ENCODE data around the gene ZNF630.
"Not testable (repeated sequence)": the region's sequence is repeated elsewhere in the genome, so short reads cannot be mapped to it uniquely, and the experiment has no call there.

ZNF630 gene

GRCh38 chrX:48059296-48059639, 12.2 kb downstream of the ZNF630 start:
- Mint-ChIP-seq H3K36me3 (ENCODE audit: insufficient read depth) (peaks cover 10% of the 10 kb centered on the region), H3K27ac (no peak overlapping the region), H3K4me1 (ENCODE audit: low read depth in 2 of 2) (no peaks in the 10 kb centered on the region), H3K27me3 (no peaks in the 10 kb centered on the region), H3K9me3 (no peaks in the 10 kb centered on the region), H3K4me3 (no peak overlapping the region)
- ATAC-seq (replicated peaks): no peak
- no peak for DNase-seq

DNA sequence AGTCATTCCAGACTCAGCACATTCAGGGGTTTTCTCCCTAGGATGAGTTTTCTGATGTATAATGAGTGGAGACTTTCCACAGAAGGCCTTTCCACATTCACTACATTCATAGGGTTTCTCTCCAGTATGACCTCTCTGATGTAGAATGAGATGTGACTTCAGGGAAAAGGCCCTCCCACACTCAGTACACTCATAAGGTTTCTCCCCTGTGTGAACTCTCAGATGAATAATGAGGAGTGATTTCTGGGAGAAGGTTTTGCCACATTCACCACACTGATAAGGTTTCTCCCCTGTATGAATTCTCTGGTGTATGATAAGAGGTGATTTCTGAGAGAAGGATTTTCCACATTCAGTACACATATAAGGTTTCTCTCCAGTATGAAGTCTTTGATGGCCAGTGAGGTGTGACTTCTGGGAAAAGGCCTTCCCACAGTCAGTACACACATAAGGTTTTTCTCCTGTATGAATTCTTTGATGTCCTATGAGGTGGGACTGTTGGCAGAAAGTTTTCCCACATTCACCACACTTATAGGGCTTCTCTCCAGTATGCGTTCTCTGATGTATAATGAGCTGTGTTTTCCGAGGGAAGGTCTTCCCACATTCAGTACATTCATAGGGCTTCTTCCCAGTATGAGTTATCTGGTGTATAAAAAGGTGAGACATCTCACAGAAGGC, 12.7 kb downstream of the ZNF630 start:
- Mint-ChIP-seq H3K27ac (no peak overlapping the region), H3K9me3 (no peaks in the 10 kb centered on the region), H3K4me3 (no peak overlapping the region), H3K4me1 (ENCODE audit: low read depth in 2 of 2) (no peaks in the 10 kb centered on the region), H3K36me3 (ENCODE audit: insufficient read depth) (peaks cover 10% of the 10 kb centered on the region), H3K27me3 (no peaks in the 10 kb centered on the region)
- ATAC-seq (replicated peaks) (no peak), DNase-seq (no peak)

- H3K4me1 Mint-ChIP-seq (ENCODE audit: low read depth in 2 of 2): no peaks in the 10 kb centered on the region
- no peak for DNase-seq
- ATAC-seq (replicated peaks): no peak
- no peaks in the 10 kb centered on the region for H3K36me3 Mint-ChIP-seq (ENCODE audit: insufficient read depth)
- H3K4me3 Mint-ChIP-seq: no peak overlapping the region
- no peaks in the 10 kb centered on the region for H3K9me3 Mint-ChIP-seq
- no peaks in the 10 kb centered on the region for H3K27me3 Mint-ChIP-seq
- H3K27ac Mint-ChIP-seq: no peak overlapping the region
These were observed 24.6 kb downstream of the ZNF630 start for GRCh38 chrX:48046846-48047245.

GRCh38 chrX:48045410-48046311, 25.8 kb downstream of the ZNF630 start:
- Mint-ChIP-seq H3K27me3 (no peaks in the 10 kb centered on the region), H3K27ac (no peak overlapping the region), H3K36me3 (ENCODE audit: insufficient read depth) (no peaks in the 10 kb centered on the region), H3K4me1 (ENCODE audit: low read depth in 2 of 2) (no peaks in the 10 kb centered on the region), H3K9me3 (no peaks in the 10 kb centered on the region), H3K4me3 (no peak overlapping the region)
- no peak for DNase-seq
- ATAC-seq (replicated peaks): no peak

GRCh38 chrX:48043056-48043455, 28.4 kb downstream of the ZNF630 start:
- Mint-ChIP-seq H3K4me3 (no peak overlapping the region), H3K27ac (no peak overlapping the region), H3K4me1 (ENCODE audit: low read depth in 2 of 2) (no peaks in the 10 kb centered on the region), H3K9me3 (no peaks in the 10 kb centered on the region), H3K27me3 (no peaks in the 10 kb centered on the region), H3K36me3 (ENCODE audit: insufficient read depth) (no peaks in the 10 kb centered on the region)
- DNase-seq (no peak), ATAC-seq (replicated peaks) (no peak)

DNA sequence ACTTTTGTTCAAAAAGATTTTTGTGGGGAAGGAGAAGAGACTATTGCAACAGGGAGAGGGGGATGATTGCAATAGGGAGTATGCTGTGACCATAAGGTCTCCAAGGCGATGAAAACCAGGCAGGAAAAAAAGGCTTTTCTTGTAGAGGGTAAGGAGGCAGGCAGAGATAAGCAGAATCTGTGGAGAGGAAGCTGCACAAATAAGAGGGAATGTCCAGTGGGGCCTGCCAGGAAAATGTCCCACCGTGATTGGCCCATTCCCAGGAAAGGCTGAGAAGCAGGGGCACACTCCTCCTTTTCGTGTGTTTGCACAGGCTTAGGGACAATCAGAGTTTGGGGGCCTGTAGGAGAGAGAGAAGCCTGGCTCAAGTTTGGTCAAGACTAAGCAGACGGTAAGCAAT, 35.5 kb downstream of the ZNF630 start:
- no peak for ATAC-seq (replicated peaks)
- no peaks in the 10 kb centered on the region for H3K9me3 Mint-ChIP-seq
- H3K4me3 Mint-ChIP-seq: no peak overlapping the region

DNA sequence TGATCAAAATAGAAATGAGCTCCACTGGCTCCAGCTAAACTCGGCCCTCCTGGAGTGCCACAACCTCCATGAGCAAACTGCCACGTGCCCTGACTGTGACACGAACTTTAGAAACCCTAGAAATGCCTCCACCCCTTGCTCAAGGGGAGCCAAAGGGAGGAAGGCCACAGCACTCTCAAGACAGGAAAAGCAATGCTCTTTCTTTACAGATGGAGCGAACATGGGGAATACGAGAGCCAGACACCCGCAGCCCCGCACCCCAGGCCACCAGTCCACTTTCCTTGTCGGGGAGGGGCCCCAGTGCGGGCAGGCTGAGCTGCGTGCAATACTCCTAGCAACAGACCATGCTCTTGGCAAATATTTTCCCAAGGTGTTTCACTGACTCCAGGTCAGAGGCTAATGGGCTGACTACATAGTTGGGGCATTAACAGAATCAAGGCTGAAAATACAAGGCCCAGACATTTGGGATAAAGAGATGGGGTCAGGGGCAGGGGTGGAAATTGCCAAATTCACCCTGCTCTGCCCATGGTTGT, 40.7 kb downstream of the ZNF630 start:
- H3K27ac Mint-ChIP-seq; H3K27me3 Mint-ChIP-seq; DNase-seq; H3K4me3 Mint-ChIP-seq; H3K9me3 Mint-ChIP-seq; H3K4me1 Mint-ChIP-seq (ENCODE audit: low read depth in 2 of 2); ATAC-seq (replicated peaks); H3K36me3 Mint-ChIP-seq (ENCODE audit: insufficient read depth): not testable (repeated sequence)

More for the DNA sequence above, 35.5 kb downstream of the ZNF630 start:
- DNase-seq: no peak
- H3K36me3 Mint-ChIP-seq (ENCODE audit: insufficient read depth): no peaks in the 10 kb centered on the region
- H3K4me1 Mint-ChIP-seq (ENCODE audit: low read depth in 2 of 2): no peaks in the 10 kb centered on the region
- H3K27ac Mint-ChIP-seq: no peak overlapping the region
- no peaks in the 10 kb centered on the region for H3K27me3 Mint-ChIP-seq

DNA sequence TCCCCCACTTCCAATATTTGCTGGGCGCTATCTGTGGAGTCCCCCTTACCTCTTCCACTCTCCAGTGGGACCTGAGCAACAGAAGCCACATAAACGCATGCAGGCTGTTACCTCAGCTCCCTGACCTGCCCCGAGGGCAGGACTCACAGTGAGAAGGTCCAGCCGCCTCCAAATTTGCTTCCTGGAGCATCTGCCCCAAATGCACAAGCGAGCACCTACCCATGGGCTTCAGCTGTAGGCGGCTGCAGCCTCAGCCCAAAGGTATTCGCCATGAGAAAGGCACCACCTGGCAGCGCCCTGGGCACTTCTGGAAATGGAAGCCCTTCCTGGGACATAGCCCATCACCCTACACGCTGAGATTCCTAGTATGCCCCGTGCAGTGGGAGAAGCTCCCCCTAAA, 41.2 kb downstream of the ZNF630 start:
- H3K4me1 Mint-ChIP-seq (ENCODE audit: low read depth in 2 of 2): peaks cover 3 to 5% of the 10 kb centered on the region in 2 donors
- no peaks in the 10 kb centered on the region for H3K27me3 Mint-ChIP-seq
- H3K9me3 Mint-ChIP-seq: no peaks in the 10 kb centered on the region
- H3K36me3 Mint-ChIP-seq (ENCODE audit: insufficient read depth): no peaks in the 10 kb centered on the region
- H3K4me3 Mint-ChIP-seq: no peak overlapping the region
- H3K27ac Mint-ChIP-seq: no peak overlapping the region
- ATAC-seq (replicated peaks): no peak
- DNase-seq: no peak

DNA sequence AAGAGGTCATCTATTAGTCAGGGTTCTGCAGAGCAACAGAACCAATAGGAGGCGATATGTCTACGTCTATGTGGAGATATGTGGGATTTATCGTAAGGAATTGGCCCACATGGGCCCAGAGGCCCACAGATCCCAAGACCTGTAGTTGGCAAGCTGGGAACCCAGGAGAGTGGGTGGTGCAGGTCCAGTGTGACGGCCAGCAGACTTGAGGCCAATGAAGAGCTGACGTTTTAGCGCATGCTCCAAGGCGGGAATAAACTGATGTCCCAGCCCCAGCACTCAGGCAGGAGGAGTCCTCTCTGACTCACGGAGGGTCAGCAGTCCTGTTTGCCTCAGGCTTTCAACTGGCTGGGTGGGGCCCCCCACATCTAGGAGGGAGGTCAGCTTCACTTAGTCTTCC, 43.3 kb downstream of the ZNF630 start:
- no peaks in the 10 kb centered on the region for H3K27me3 Mint-ChIP-seq
- H3K9me3 Mint-ChIP-seq: no peaks in the 10 kb centered on the region
- H3K4me3 Mint-ChIP-seq: no peak overlapping the region
- H3K27ac Mint-ChIP-seq: no peak overlapping the region
- DNase-seq (no peak), ATAC-seq (replicated peaks) (no peak)
- H3K36me3 Mint-ChIP-seq (ENCODE audit: insufficient read depth): no peaks in the 10 kb centered on the region
- H3K4me1 Mint-ChIP-seq (ENCODE audit: low read depth in 2 of 2): peaks cover 3 to 5% of the 10 kb centered on the region in 2 donors

- not testable (repeated sequence) for ATAC-seq (replicated peaks); H3K4me3 Mint-ChIP-seq; H3K27me3 Mint-ChIP-seq; H3K9me3 Mint-ChIP-seq; H3K36me3 Mint-ChIP-seq (ENCODE audit: insufficient read depth); H3K4me1 Mint-ChIP-seq (ENCODE audit: low read depth in 2 of 2); DNase-seq; H3K27ac Mint-ChIP-seq
These were observed 43.9 kb downstream of the ZNF630 start for GRCh38 chrX:48027545-48027944.

- no peaks in the 10 kb centered on the region for H3K9me3 Mint-ChIP-seq
- no peaks in the 10 kb centered on the region for H3K27me3 Mint-ChIP-seq
- H3K36me3 Mint-ChIP-seq (ENCODE audit: insufficient read depth): no peaks in the 10 kb centered on the region
- H3K4me1 Mint-ChIP-seq (ENCODE audit: low read depth in 2 of 2): peaks cover 8 to 9% of the 10 kb centered on the region in 2 donors
- H3K4me3 Mint-ChIP-seq: no peak overlapping the region
- DNase-seq: peak; percentile 24 to 39 (median 37)
- ATAC-seq (replicated peaks): peak; percentile 20
- H3K27ac Mint-ChIP-seq: no peak overlapping the region
These were observed 45.9 kb downstream of the ZNF630 start for GRCh38 chrX:48025561-48025960.

GRCh38 chrX:48022738-48023137, 48.7 kb downstream of the ZNF630 start:
- Mint-ChIP-seq H3K4me3 (peak overlapping the region; percentile 45 to 59), H3K27me3 (no peaks in the 10 kb centered on the region), H3K4me1 (ENCODE audit: low read depth in 2 of 2) (peaks cover 8 to 9% of the 10 kb centered on the region in 2 donors), H3K9me3 (no peaks in the 10 kb centered on the region), H3K36me3 (ENCODE audit: insufficient read depth) (no peaks in the 10 kb centered on the region), H3K27ac (no peak overlapping the region)
- no peak for ATAC-seq (replicated peaks)
- DNase-seq: no peak

DNA sequence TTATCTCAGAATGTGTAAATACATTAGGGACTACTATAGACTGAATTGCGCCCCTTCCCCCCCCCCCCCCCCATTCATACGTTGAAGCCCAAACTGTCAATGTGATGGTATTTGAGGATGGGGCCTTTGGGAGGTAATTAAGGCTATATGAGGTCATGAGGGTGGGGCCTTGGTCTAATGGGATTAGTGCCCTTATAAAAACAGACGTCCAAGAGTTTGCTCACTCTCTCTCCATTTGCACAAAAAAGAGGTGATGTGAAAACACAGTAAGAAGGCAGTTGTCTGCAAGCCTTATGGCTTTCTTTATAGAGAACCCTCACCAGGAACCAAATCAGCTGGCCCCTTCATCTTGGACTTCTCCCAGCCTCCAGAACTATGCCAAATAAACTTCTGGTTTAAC, 49.3 kb downstream of the ZNF630 start:
- Mint-ChIP-seq H3K9me3 (no peaks in the 10 kb centered on the region), H3K36me3 (ENCODE audit: insufficient read depth) (no peaks in the 10 kb centered on the region), H3K4me3 (no peak overlapping the region), H3K27me3 (no peaks in the 10 kb centered on the region), H3K27ac (no peak overlapping the region), H3K4me1 (ENCODE audit: low read depth in 2 of 2) (peaks cover 8 to 9% of the 10 kb centered on the region in 2 donors)
- ATAC-seq (replicated peaks): no peak
- DNase-seq: no peak
